GM19324 (cell line): ENCODE results near the gene NRXN2.

Experiments used
- ATAC-seq: cut with Tn5 transposase; IDR thresholded peaks from one replicate; pipeline ENCODE4 v1.9.1; 2021; ENCODE audit warnings: mild to moderate bottlenecking, moderate library complexity; ENCODE audit not compliant: unreplicated experiment, low FRiP score

The NRXN2 gene

GRCh38 chr11:64723117-64723906 is at the start of gene NRXN2:
Gene NRXN2, minus strand, starts transcription at chr11:64723197. Its CDS starts 9,498 bp downstream, at chr11:64713699.
- peak; percentile 66 for ATAC-seq

GRCh38 chr11:64772303-64773018 is 49.5 kb upstream of the NRXN2 start:
- ATAC-seq: no peak

- no peak for ATAC-seq
Measured at GRCh38 chr11:64771861-64772260, 48.9 kb upstream of the NRXN2 start.

- no peak for ATAC-seq
Measured at GRCh38 chr11:64770120-64770519, 47.1 kb upstream of the NRXN2 start.

- ATAC-seq: no peak
Measured at GRCh38 chr11:64769283-64769682, 46.3 kb upstream of the NRXN2 start.

- no peak for ATAC-seq
Measured at GRCh38 chr11:64768300-64768694, 45.3 kb upstream of the NRXN2 start.

GRCh38 chr11:64767344-64768299 is 44.6 kb upstream of the NRXN2 start:
- no peak for ATAC-seq

- no peak for ATAC-seq
Measured at GRCh38 chr11:64766881-64767280, 43.9 kb upstream of the NRXN2 start.

GRCh38 chr11:64765851-64766665 is 43.1 kb upstream of the NRXN2 start:
- no peak for ATAC-seq

- ATAC-seq: no peak
Measured at GRCh38 chr11:64765291-64765850, 42.4 kb upstream of the NRXN2 start.

GRCh38 chr11:64764753-64765152 is 41.8 kb upstream of the NRXN2 start:
- no peak for ATAC-seq

GRCh38 chr11:64764040-64764611 is 41.1 kb upstream of the NRXN2 start:
- ATAC-seq: no peak

- no peak for ATAC-seq
Measured at GRCh38 chr11:64763526-64764039, 40.6 kb upstream of the NRXN2 start.

- no peak for ATAC-seq
Measured at GRCh38 chr11:64762674-64763525, 39.9 kb upstream of the NRXN2 start.

GRCh38 chr11:64762277-64762673 is 39.3 kb upstream of the NRXN2 start:
- no peak for ATAC-seq

GRCh38 chr11:64760759-64761420 is 37.9 kb upstream of the NRXN2 start:
- no peak for ATAC-seq
